ENCODE data around the gene GABRR2.
A peak's percentile ranks its signal among the peaks of the same experiment; 100 is the strongest.

The GABRR2 gene

DNA sequence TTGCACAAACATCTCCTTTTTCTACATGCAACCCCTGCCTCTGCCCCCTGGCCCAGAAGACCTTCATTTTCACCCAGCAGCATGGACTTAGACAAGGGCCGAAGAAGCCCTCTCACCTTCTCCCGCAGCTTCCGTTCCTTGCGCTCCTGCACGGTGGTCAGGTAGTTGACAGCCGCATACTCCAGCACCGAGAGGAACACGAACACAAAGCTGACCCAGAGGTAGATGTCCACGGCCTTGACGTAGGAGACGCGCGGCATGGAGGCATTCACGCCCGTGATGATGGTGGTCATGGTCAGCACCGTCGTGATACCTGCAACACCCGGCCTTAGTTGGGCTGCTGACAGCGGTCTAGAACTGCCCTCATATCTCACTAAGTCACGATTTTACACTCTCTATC is 50.8 kb downstream of the GABRR2 start:
- DNase-seq (ENCODE audit: extremely low spot score), result no peak
- TF ChIP-seq LEF1 (IDR thresholded peaks at IDR 0.05; ENCODE audit: borderline replicate concordance), result no peak
- no peak for TF ChIP-seq CTBP1 (IDR thresholded peaks at IDR 0.05; ENCODE audit: borderline replicate concordance)
- TF ChIP-seq FOXM1 (IDR thresholded peaks at IDR 0.05; ENCODE audit: borderline replicate concordance), result no peak
- no peak for TF ChIP-seq SUZ12 (IDR thresholded peaks at IDR 0.05)
- no peak for TF ChIP-seq HDGF (IDR thresholded peaks at IDR 0.05; ENCODE audit: borderline replicate concordance)
- TF ChIP-seq ZNF384 (IDR thresholded peaks at IDR 0.05), result no peak
- TF ChIP-seq FOXA1 (IDR thresholded peaks at IDR 0.05), result no peak
- no peak for TF ChIP-seq ELF4 (IDR thresholded peaks at IDR 0.05)
- no peak for TF ChIP-seq L3MBTL2 (conservative IDR thresholded peaks at IDR 0.05)
- no peak for TF ChIP-seq ARNT (IDR thresholded peaks at IDR 0.05)
- TF ChIP-seq SP1 (IDR thresholded peaks at IDR 0.05), result no peak
- TF ChIP-seq TARDBP (IDR thresholded peaks at IDR 0.05), result no peak
- no peak for TF ChIP-seq BHLHE40 (IDR thresholded peaks at IDR 0.05; ENCODE audit: borderline replicate concordance)
- TF ChIP-seq FOXK2 (IDR thresholded peaks at IDR 0.05), result no peak
- POLR2A ChIA-PET, result no interaction called here
- CTCF ChIA-PET, result no interaction called here

- CTCF ChIA-PET, result interaction anchor here (1.1 kb wide), 1 partner anchor 10 kb away, joined by 4 read pairs; no protein-coding TSS in a partner anchor
- peak; percentile 17 for DNase-seq (ENCODE audit: extremely low spot score)
- POLR2A ChIA-PET, result no interaction called here
- TF ChIP-seq LEF1 (IDR thresholded peaks at IDR 0.05; ENCODE audit: borderline replicate concordance) (no peak), FOXM1 (IDR thresholded peaks at IDR 0.05; ENCODE audit: borderline replicate concordance) (no peak), ARNT (IDR thresholded peaks at IDR 0.05) (no peak), SUZ12 (IDR thresholded peaks at IDR 0.05) (no peak), TARDBP (IDR thresholded peaks at IDR 0.05) (no peak)
Measured at GRCh38 chr6:89260832-89261231, 54.3 kb downstream of the GABRR2 start.

GRCh38 chr6:89260310-89260709 is 54.8 kb downstream of the GABRR2 start:
- no peak for DNase-seq (ENCODE audit: extremely low spot score)
- CTCF ChIA-PET, result interaction anchor here (0.6 to 1.1 kb wide), 2 partner anchors 10 to 161 kb away, joined by 3 to 4 read pairs; no protein-coding TSS in a partner anchor
- POLR2A ChIA-PET, result no interaction called here
- TF ChIP-seq TARDBP (IDR thresholded peaks at IDR 0.05) (no peak), FOXK2 (IDR thresholded peaks at IDR 0.05) (no peak), NFRKB (IDR thresholded peaks at IDR 0.05) (no peak), FOXM1 (IDR thresholded peaks at IDR 0.05; ENCODE audit: borderline replicate concordance) (no peak), BHLHE40 (IDR thresholded peaks at IDR 0.05; ENCODE audit: borderline replicate concordance) (no peak), HDGF (IDR thresholded peaks at IDR 0.05; ENCODE audit: borderline replicate concordance) (no peak), FOXA1 (IDR thresholded peaks at IDR 0.05) (no peak), PKNOX1 (IDR thresholded peaks at IDR 0.05) (no peak), CTBP1 (IDR thresholded peaks at IDR 0.05; ENCODE audit: borderline replicate concordance) (no peak), ZNF384 (IDR thresholded peaks at IDR 0.05) (no peak), ELF4 (IDR thresholded peaks at IDR 0.05) (no peak), SUZ12 (IDR thresholded peaks at IDR 0.05) (no peak), L3MBTL2 (conservative IDR thresholded peaks at IDR 0.05) (no peak), LEF1 (IDR thresholded peaks at IDR 0.05; ENCODE audit: borderline replicate concordance) (no peak), SP1 (IDR thresholded peaks at IDR 0.05) (no peak), ARNT (IDR thresholded peaks at IDR 0.05) (no peak)

DNA sequence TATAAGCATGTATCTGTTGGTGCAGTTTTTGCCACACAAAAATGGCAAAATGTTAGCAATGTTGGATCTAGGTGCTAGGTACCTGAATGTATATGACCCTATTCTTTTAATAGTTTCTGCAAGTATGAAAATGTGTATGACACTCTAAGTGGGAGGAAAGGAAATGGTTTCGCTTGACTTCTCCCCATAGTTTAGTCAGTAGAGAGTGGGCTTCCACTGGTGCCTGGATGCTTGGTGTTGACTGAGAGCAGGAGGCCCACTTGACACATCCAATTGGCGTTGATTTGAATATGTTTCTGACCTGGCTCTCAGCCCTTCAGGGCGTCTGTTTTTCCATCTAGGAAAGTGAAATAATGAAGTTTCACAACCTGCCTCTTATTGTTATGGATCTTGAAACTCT is 56.2 kb downstream of the GABRR2 start:
- no peak for DNase-seq (ENCODE audit: extremely low spot score)
- ChIA-PET CTCF (no interaction called here), POLR2A (no interaction called here)
- no peak for TF ChIP-seq ARNT (IDR thresholded peaks at IDR 0.05)
- TF ChIP-seq PKNOX1 (IDR thresholded peaks at IDR 0.05), result no peak
- TF ChIP-seq ZNF384 (IDR thresholded peaks at IDR 0.05), result no peak
- TF ChIP-seq L3MBTL2 (conservative IDR thresholded peaks at IDR 0.05), result no peak
- TF ChIP-seq FOXM1 (IDR thresholded peaks at IDR 0.05; ENCODE audit: borderline replicate concordance), result no peak
- TF ChIP-seq HDGF (IDR thresholded peaks at IDR 0.05; ENCODE audit: borderline replicate concordance), result no peak
- TF ChIP-seq BHLHE40 (IDR thresholded peaks at IDR 0.05; ENCODE audit: borderline replicate concordance), result no peak
- TF ChIP-seq FOXA1 (IDR thresholded peaks at IDR 0.05), result no peak
- no peak for TF ChIP-seq TARDBP (IDR thresholded peaks at IDR 0.05)
- TF ChIP-seq SUZ12 (IDR thresholded peaks at IDR 0.05), result no peak
- no peak for TF ChIP-seq LEF1 (IDR thresholded peaks at IDR 0.05; ENCODE audit: borderline replicate concordance)
- TF ChIP-seq ELF4 (IDR thresholded peaks at IDR 0.05), result no peak
- TF ChIP-seq FOXK2 (IDR thresholded peaks at IDR 0.05), result no peak
- TF ChIP-seq CTBP1 (IDR thresholded peaks at IDR 0.05; ENCODE audit: borderline replicate concordance), result no peak
- TF ChIP-seq NFRKB (IDR thresholded peaks at IDR 0.05), result no peak
- no peak for TF ChIP-seq SP1 (IDR thresholded peaks at IDR 0.05)

- TF ChIP-seq ZNF384 (IDR thresholded peaks at IDR 0.05), result no peak
- TF ChIP-seq FOXM1 (IDR thresholded peaks at IDR 0.05; ENCODE audit: borderline replicate concordance), result no peak
- TF ChIP-seq HDGF (IDR thresholded peaks at IDR 0.05; ENCODE audit: borderline replicate concordance), result no peak
- TF ChIP-seq L3MBTL2 (conservative IDR thresholded peaks at IDR 0.05), result no peak
- TF ChIP-seq SP1 (IDR thresholded peaks at IDR 0.05), result no peak
- TF ChIP-seq SUZ12 (IDR thresholded peaks at IDR 0.05), result no peak
- no peak for TF ChIP-seq FOXK2 (IDR thresholded peaks at IDR 0.05)
- no peak for TF ChIP-seq ARNT (IDR thresholded peaks at IDR 0.05)
- no peak for TF ChIP-seq TARDBP (IDR thresholded peaks at IDR 0.05)
- DNase-seq (ENCODE audit: extremely low spot score), result no peak
- CTCF ChIA-PET, result interaction anchor here (0.8 kb wide), 1 partner anchor 115 kb away, joined by 3 read pairs; no protein-coding TSS in a partner anchor
- POLR2A ChIA-PET, result no interaction called here
Measured at GRCh38 chr6:89257781-89258180, 57.3 kb downstream of the GABRR2 start.

- TF ChIP-seq FOXA1 (IDR thresholded peaks at IDR 0.05), result no peak
- TF ChIP-seq TARDBP (IDR thresholded peaks at IDR 0.05), result no peak
- no peak for TF ChIP-seq SP1 (IDR thresholded peaks at IDR 0.05)
- no peak for TF ChIP-seq FOXM1 (IDR thresholded peaks at IDR 0.05; ENCODE audit: borderline replicate concordance)
- TF ChIP-seq CTBP1 (IDR thresholded peaks at IDR 0.05; ENCODE audit: borderline replicate concordance), result no peak
- no peak for TF ChIP-seq HDGF (IDR thresholded peaks at IDR 0.05; ENCODE audit: borderline replicate concordance)
- no peak for TF ChIP-seq BHLHE40 (IDR thresholded peaks at IDR 0.05; ENCODE audit: borderline replicate concordance)
- no peak for TF ChIP-seq ZNF384 (IDR thresholded peaks at IDR 0.05)
- no peak for TF ChIP-seq FOXK2 (IDR thresholded peaks at IDR 0.05)
- TF ChIP-seq PKNOX1 (IDR thresholded peaks at IDR 0.05), result no peak
- TF ChIP-seq LEF1 (IDR thresholded peaks at IDR 0.05; ENCODE audit: borderline replicate concordance), result no peak
- TF ChIP-seq ELF4 (IDR thresholded peaks at IDR 0.05), result no peak
- no peak for TF ChIP-seq L3MBTL2 (conservative IDR thresholded peaks at IDR 0.05)
- POLR2A ChIA-PET, result no interaction called here
- no peak for DNase-seq (ENCODE audit: extremely low spot score)
- CTCF ChIA-PET, result interaction anchor here (0.7 to 1.4 kb wide), 3 partner anchors 115 to 361 kb away, joined by 3 read pairs; no protein-coding TSS in a partner anchor
Measured at GRCh38 chr6:89257346-89257745, 57.8 kb downstream of the GABRR2 start.

All from HEK293T (cell line).